Measurements from ENCODE around the gene ME2.

Gene ME2

GRCh38 chr18:50895350-50896045 lies 16.6 kb downstream of the ME2 start:
- TF ChIP-seq CTCF (IDR thresholded peaks at IDR 0.05; ENCODE audit: low read depth, low read length, missing control alignments): no peak
- H3K4me3 ChIP-seq (replicated peaks; ENCODE audit: low read depth, low read length): no peak overlapping the region
- DNase-seq (ENCODE audit: extremely low read depth, low read depth): no peak

GRCh38 chr18:50896093-50896492 lies 17.2 kb downstream of the ME2 start:
- TF ChIP-seq CTCF (IDR thresholded peaks at IDR 0.05; ENCODE audit: low read depth, low read length, missing control alignments): no peak
- no peak for DNase-seq (ENCODE audit: extremely low read depth, low read depth)
- no peak overlapping the region for H3K4me3 ChIP-seq (replicated peaks; ENCODE audit: low read depth, low read length)

- TF ChIP-seq CTCF (IDR thresholded peaks at IDR 0.05; ENCODE audit: low read depth, low read length, missing control alignments): no peak
- no peak for DNase-seq (ENCODE audit: extremely low read depth, low read depth)
- no peak overlapping the region for H3K4me3 ChIP-seq (replicated peaks; ENCODE audit: low read depth, low read length)
Measured at GRCh38 chr18:50898919-50899318, 20.0 kb downstream of the ME2 start.

- no peak overlapping the region for H3K4me3 ChIP-seq (replicated peaks; ENCODE audit: low read depth, low read length)
- no peak for DNase-seq (ENCODE audit: extremely low read depth, low read depth)
- no peak for TF ChIP-seq CTCF (IDR thresholded peaks at IDR 0.05; ENCODE audit: low read depth, low read length, missing control alignments)
Measured at GRCh38 chr18:50902797-50903196, 23.9 kb downstream of the ME2 start.

GRCh38 chr18:50906843-50907242 lies 27.9 kb downstream of the ME2 start:
- no peak overlapping the region for H3K4me3 ChIP-seq (replicated peaks; ENCODE audit: low read depth, low read length)
- TF ChIP-seq CTCF (IDR thresholded peaks at IDR 0.05; ENCODE audit: low read depth, low read length, missing control alignments): no peak
- DNase-seq (ENCODE audit: extremely low read depth, low read depth): no peak

- no peak overlapping the region for H3K4me3 ChIP-seq (replicated peaks; ENCODE audit: low read depth, low read length)
- DNase-seq (ENCODE audit: extremely low read depth, low read depth): no peak
- no peak for TF ChIP-seq CTCF (IDR thresholded peaks at IDR 0.05; ENCODE audit: low read depth, low read length, missing control alignments)
Measured at GRCh38 chr18:50909261-50909660, 30.3 kb downstream of the ME2 start.

GRCh38 chr18:50911006-50911405 lies 32.1 kb downstream of the ME2 start:
- no peak for DNase-seq (ENCODE audit: extremely low read depth, low read depth)
- H3K4me3 ChIP-seq (replicated peaks; ENCODE audit: low read depth, low read length): no peak overlapping the region
- TF ChIP-seq CTCF (IDR thresholded peaks at IDR 0.05; ENCODE audit: low read depth, low read length, missing control alignments): no peak
